B cell (primary cell): Measurements from ENCODE around the gene CABP2. TPM values are rescaled to one million over a fixed set of nuclear protein-coding genes. Genes with fewer than 3 reads are reported as not detected.

ENCODE experiments used
- ATAC-seq: fragments of 200-7000 bp; cut with Tn5 transposase; one replicate; pipeline ENCODE4 v1.10.0; 2021; ENCODE audit warnings: low read depth, mild to moderate bottlenecking, moderate number of reproducible peaks, moderate library complexity
- CTCF ChIA-PET: fragments of 350-600 bp; sonication (Branson Sonifier 250); formaldehyde crosslinking; loops from one replicate; lab custom pipeline; 2021; ENCODE audit warnings: antibody characterized with exemption, inconsistent platforms; lab: Charles Lee
- POLR2A ChIA-PET: fragments of 350-600 bp; sonication (Branson Sonifier 250); formaldehyde crosslinking; loops from one replicate; lab custom pipeline; 2021; ENCODE audit warnings: antibody characterized with exemption; lab: Charles Lee
- DNase-seq: peaks from one replicate; pipeline ENCODE4 v3.0.0; 2013
- H2AFZ ChIP-seq: 2 replicates; pipeline ENCODE4 v1.6.1; 2012; ENCODE audit warnings: mild to moderate bottlenecking, low read depth, low read length; ENCODE audit not compliant: insufficient read depth, poor library complexity, severe bottlenecking
- H3K27ac ChIP-seq, 2 donors: 1 replicate in 1 of 2; 2 replicates in 1 of 2; pipeline ENCODE4 v1.5.1; 2012 to 2013; ENCODE audit warnings: low read length in 2 of 2, mild to moderate bottlenecking in 2 of 2, moderate library complexity in 1 of 2
- H3K27me3 ChIP-seq, 4 experiments: fragments of 200-600 bp in 1 of 4; sonication (generic) in 1 of 4; replicated peaks in 1 of 4; 1 replicate in 2 of 4; 2 replicates in 2 of 4; pipeline versions ENCODE4 v1.6.1 to v1.7.0; 2013 to 2016; ENCODE audit warnings: low read length in 3 of 4, mild to moderate bottlenecking in 2 of 4, mixed read lengths in 1 of 4, moderate library complexity in 1 of 4; ENCODE audit not compliant: insufficient read depth in 4 of 4, control insufficient read depth in 3 of 4; ENCODE audit errors: control extremely low read depth in 1 of 4
- H3K36me3 ChIP-seq, 2 experiments: replicated peaks in 1 of 2; 1 replicate in 1 of 2; 2 replicates in 1 of 2; pipeline versions ENCODE4 v1.6.1 to v1.7.1; 2013; ENCODE audit warnings: low read length in 1 of 2; ENCODE audit not compliant: insufficient read depth in 2 of 2, control insufficient read depth in 1 of 2; ENCODE audit errors: control extremely low read depth in 1 of 2, extremely low read depth in 1 of 2
- H3K4me1 ChIP-seq, 2 donors: fragments of 200-600 bp in 1 of 2; sonication (generic) in 1 of 2; 1 replicate in 1 of 2; 2 replicates in 1 of 2; pipeline versions ENCODE4 v1.5.1 to v1.6.1; 2013 to 2017; ENCODE audit warnings: low read length in 2 of 2; ENCODE audit not compliant: control insufficient read depth in 2 of 2, insufficient read depth in 2 of 2
- H3K4me2 ChIP-seq: replicated peaks from 2 replicates; pipeline ENCODE3; 2012; ENCODE audit warnings: mild to moderate bottlenecking, low read depth, low read length; ENCODE audit not compliant: poor library complexity, severe bottlenecking
- H3K4me3 ChIP-seq, 5 experiments: fragments of 200-600 bp in 1 of 5; sonication (generic) in 1 of 5; 1 replicate in 3 of 5; 2 replicates in 2 of 5; pipeline versions ENCODE4 v1.5.1 to v1.7.0; 2011 to 2016; ENCODE audit warnings: low read length in 4 of 5, mild to moderate bottlenecking in 4 of 5, low read depth in 2 of 5, control low read depth in 1 of 5, moderate library complexity in 1 of 5; ENCODE audit not compliant: insufficient read depth in 1 of 5; ENCODE audit errors: control extremely low read depth in 1 of 5, extremely low read depth in 1 of 5
- H3K79me2 ChIP-seq: fragments of 200-600 bp; sonication (generic); one replicate; pipeline ENCODE4 v1.6.0; 2016; ENCODE audit warnings: low read length; ENCODE audit not compliant: control insufficient read depth, insufficient read depth
- H3K9ac ChIP-seq: fragments of 200-600 bp; sonication (generic); 2 replicates; pipeline ENCODE4 v1.6.1; 2017; ENCODE audit warnings: mild to moderate bottlenecking, low read length, moderate library complexity
- H3K9me3 ChIP-seq, 3 donors: one replicate each; pipeline versions ENCODE4 v1.6.1 to v1.7.1; 2013; ENCODE audit warnings: low read length in 2 of 3; ENCODE audit not compliant: control insufficient read depth in 2 of 3, insufficient read depth in 1 of 3; ENCODE audit errors: control extremely low read depth in 1 of 3
- H4K20me1 ChIP-seq: 2 replicates; pipeline ENCODE4 v1.6.0; 2012; ENCODE audit warnings: mild to moderate bottlenecking, low read length; ENCODE audit not compliant: insufficient read depth, control insufficient read depth, poor library complexity, severe bottlenecking
- H3K27ac Mint-ChIP-seq: one replicate; pipeline ENCODE4 v1.8.0; 2021; ENCODE audit warnings: mixed read lengths
- H3K27me3 Mint-ChIP-seq: one replicate; pipeline ENCODE4 v1.8.0; 2021; ENCODE audit warnings: mixed read lengths
- H3K4me1 Mint-ChIP-seq: one replicate; pipeline ENCODE4 v1.8.0; 2021; ENCODE audit warnings: mixed read lengths
- H3K4me3 Mint-ChIP-seq: one replicate; pipeline ENCODE4 v1.8.0; 2021; ENCODE audit warnings: mixed read lengths
- H3K9me3 Mint-ChIP-seq: one replicate; pipeline ENCODE4 v1.8.0; 2022; ENCODE audit warnings: mixed read lengths; ENCODE audit not compliant: insufficient read depth
- CTCF ChIP-seq: fragments of 200-600 bp; IDR thresholded peaks from one replicate; pipeline ENCODE4 v1.8.0; 2022; ENCODE audit warnings: antibody characterized with exemption, mild to moderate bottlenecking
- EZH2 ChIP-seq: IDR thresholded peaks from 2 replicates; pipeline ENCODE4 v1.6.1; 2012; ENCODE audit warnings: borderline replicate concordance, low read depth, mild to moderate bottlenecking, moderate library complexity, low read length; ENCODE audit not compliant: insufficient read depth, poor library complexity, severe bottlenecking
- WGBS: methylation state at CpG from one replicate; pipeline ENCODE4 v1.1.5; 2013; ENCODE audit warnings: missing lambda C conversion rate; ENCODE audit not compliant: insufficient coverage; 5-methylcytosine and 5-hydroxymethylcytosine counted together
- intact Hi-C: fragments of 100-400 bp; cut with micrococcal nuclease; formaldehyde crosslinking; loops from one replicate; pipeline ENCODE4 v1.10.0; 2022
- polyA plus RNA-seq: library from polyadenylated mRNA; depleted of rRNA; stranded (reverse); fragments of >200 nt; gene quantifications from 2 replicates; pipeline ENCODE4 v1.2.3, GENCODE V29; 2012
- total RNA-seq, 2 donors: library from RNA; stranded (reverse); fragments of 120-200 nt in 1 of 2; gene quantifications; 1 replicate in 1 of 2; 2 replicates in 1 of 2; pipeline versions ENCODE4 v1.2.3 to v1.2.4, GENCODE V29; 2013 to 2022

CABP2 gene
- total and polyA plus RNA-seq, 2 donors (not counting 1 experiment from before 2014, with no cell fraction given): not detected

DNA sequence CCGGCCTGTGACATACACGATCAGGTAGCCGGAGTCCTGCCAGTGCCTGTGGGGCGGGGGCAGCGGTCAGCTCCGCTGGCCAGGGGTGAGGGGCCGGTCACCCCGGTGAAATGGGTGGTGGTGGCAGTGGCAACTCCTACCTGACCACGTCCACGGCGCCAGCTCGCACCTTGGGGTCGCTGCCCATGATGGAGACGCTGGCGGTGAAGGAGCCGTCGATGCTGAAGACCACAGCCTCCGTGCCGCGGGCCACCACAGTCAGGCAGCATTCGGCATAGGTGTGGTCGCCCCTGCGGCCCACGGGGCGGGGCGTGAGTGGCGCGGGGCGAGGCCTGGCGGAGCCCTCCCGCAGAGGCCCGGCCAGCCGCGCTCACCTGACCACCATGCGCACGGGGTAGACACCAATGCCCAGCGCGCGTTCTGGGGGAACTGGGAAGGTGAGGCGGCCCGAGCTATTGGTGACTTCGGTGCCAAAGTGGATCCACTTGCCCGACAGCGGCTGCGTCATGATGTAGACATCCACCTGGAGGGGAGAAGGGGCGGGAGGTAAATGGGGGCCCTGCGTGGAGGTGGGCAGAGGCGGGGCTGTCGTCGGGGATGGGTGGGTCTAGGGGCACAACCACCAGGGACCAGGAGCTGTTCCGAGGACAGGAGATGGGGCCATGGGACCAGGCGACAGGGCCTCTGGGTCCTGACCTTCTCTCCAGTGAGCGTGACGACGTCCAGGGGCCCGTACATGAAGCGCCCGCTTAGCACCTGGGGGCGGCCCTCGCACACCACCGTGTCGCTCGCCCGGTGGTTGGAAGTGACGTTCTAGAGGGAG, 29.5 kb downstream of the CABP2 start:
- Histone ChIP-seq H4K20me1 (peaks cover 52% of the 10 kb centered on the region), H2AFZ (no peak overlapping the region), H3K4me3 (no peak overlapping the region), H3K9me3 (no peaks in the 10 kb centered on the region), H3K4me1 (no peaks in the 10 kb centered on the region), H3K27ac (no peak overlapping the region), H3K4me2 (no peak overlapping the region), H3K79me2 (peaks cover 21% of the 10 kb centered on the region), H3K9ac (no peak overlapping the region), H3K27me3 (no peaks in the 10 kb centered on the region), H3K36me3 (peaks cover 0 to 87% of the 10 kb centered on the region in 2 experiments)
- peaks cover 2% of the 10 kb centered on the region for H3K4me1 Mint-ChIP-seq
- TF ChIP-seq CTCF (no peak), EZH2 (no peak)
- WGBS: 96% methylated on average over 65 of the region's 65 CpGs
- ChIA-PET CTCF (no interaction called here), POLR2A (interaction anchor here (0.7 to 1.0 kb wide), 2 partner anchors 81 to 92 kb away, joined by 3 read pairs; partner anchors contain the start of gene PPP1CA)
- H3K9me3 Mint-ChIP-seq: no peaks in the 10 kb centered on the region
- intact Hi-C loops: no loop called here
- DNase-seq (no peak), ATAC-seq (no peak)
- H3K27ac Mint-ChIP-seq: no peak overlapping the region
- H3K4me3 Mint-ChIP-seq: no peak overlapping the region
- H3K27me3 Mint-ChIP-seq: no peaks in the 10 kb centered on the region
